Right lobe of liver (tissue), 4 donors: ENCODE measurements around the gene TDRD12.

Experiments used
- CTCF ChIP-seq, 4 donors: fragments of 200-600 bp in 3 of 4; fragments of 450-650 bp in 1 of 4; IDR thresholded peaks; one replicate each; pipeline versions ENCODE4 v1.5.1 to v1.8.0; 2016 to 2022; ENCODE audit warnings: antibody characterized with exemption in 4 of 4, mild to moderate bottlenecking in 2 of 4
- POLR2A ChIP-seq: fragments of 450-650 bp; IDR thresholded peaks from one replicate; pipeline ENCODE4 v1.6.1; 2017; ENCODE audit warnings: antibody characterized with exemption, mild to moderate bottlenecking
- donor health status: DM: no; HTN: no; CAD: no.
- donor health status: DM: no; HTN: no; CAD: no.
- donor health status: DM: no; HTN: yes; CAD: no.

- TF ChIP-seq CTCF (IDR thresholded peaks at IDR 0.05) (no peak), POLR2A (no peak)
Measured at GRCh38 chr19:32810452-32810851, 90.9 kb downstream of the TDRD12 start.
